Neural cell (in vitro differentiated cells): ENCODE data around the gene OSM. TPM values are rescaled to one million over a fixed set of nuclear protein-coding genes. Genes with fewer than 3 reads are reported as not detected.

Experiments used
- H2AFZ ChIP-seq: fragments of 200-600, 300-800 bp; sonication (generic), shearing (Covaris generic); 2 replicates; pipeline ENCODE4 v1.6.0; 2014; ENCODE audit warnings: low read depth, mild to moderate bottlenecking, antibody characterized with exemption, low read length, moderate library complexity
- H3F3A ChIP-seq: fragments of 200-600 bp; shearing (Covaris generic); 2 replicates; pipeline ENCODE4 v1.6.1; 2016; ENCODE audit warnings: mild to moderate bottlenecking, moderate library complexity, mixed read lengths, antibody characterized with exemption, low read length; ENCODE audit not compliant: insufficient read depth, poor library complexity, severe bottlenecking
- H3K27ac ChIP-seq: fragments of 200-600, 300-800 bp; sonication (generic), shearing (Covaris generic); 2 replicates; pipeline ENCODE4 v1.5.1; 2014; ENCODE audit warnings: mild to moderate bottlenecking, low read length, moderate library complexity
- H3K27me3 ChIP-seq: fragments of 300-800, 200-600 bp; sonication (generic), shearing (Covaris generic); 2 replicates; pipeline ENCODE4 v1.6.0; 2014; ENCODE audit warnings: mild to moderate bottlenecking, low read depth, low read length, moderate library complexity; ENCODE audit not compliant: insufficient read depth
- H3K36me3 ChIP-seq: fragments of 300-800, 200-600 bp; sonication (generic), shearing (Covaris generic); 2 replicates; pipeline ENCODE4 v1.5.1; 2014; ENCODE audit warnings: mild to moderate bottlenecking, antibody characterized with exemption, low read length, moderate library complexity; ENCODE audit not compliant: insufficient read depth
- H3K4me2 ChIP-seq: fragments of 300-800, 200-600 bp; sonication (generic), shearing (Covaris generic); 2 replicates; pipeline ENCODE4 v1.6.0; 2014; ENCODE audit warnings: mild to moderate bottlenecking, low read length
- H3K4me3 ChIP-seq: fragments of 300-800, 200-600 bp; sonication (generic), shearing (Covaris generic); 2 replicates; pipeline ENCODE4 v1.5.1; 2014; ENCODE audit warnings: mild to moderate bottlenecking, low read length, moderate library complexity
- H3K79me2 ChIP-seq: fragments of 200-600 bp; shearing (Covaris generic); replicated peaks from 2 replicates; pipeline ENCODE4 v1.6.0; 2014; ENCODE audit warnings: mild to moderate bottlenecking, low read length, moderate library complexity; ENCODE audit not compliant: insufficient read depth
- H3K9ac ChIP-seq: fragments of 300-800, 200-600 bp; sonication (generic), shearing (Covaris generic); 2 replicates; pipeline ENCODE4 v1.6.1; 2016; ENCODE audit warnings: mild to moderate bottlenecking, low read length, mixed read lengths
- H3K9me2 ChIP-seq: fragments of 200-600 bp; shearing (Covaris generic); 2 replicates; pipeline ENCODE4 v1.6.1; 2016; ENCODE audit warnings: mild to moderate bottlenecking, low read length, mixed read lengths; ENCODE audit not compliant: insufficient read depth
- H3K9me3 ChIP-seq: fragments of 200-600, 300-800 bp; sonication (generic), shearing (Covaris generic); 2 replicates; pipeline ENCODE4 v1.6.1; 2016; ENCODE audit warnings: mild to moderate bottlenecking, mixed run types, low read length, moderate library complexity, mixed read lengths
- H4K20me1 ChIP-seq: fragments of 200-600 bp; shearing (Covaris generic); 2 replicates; pipeline ENCODE4 v1.6.1; 2016; ENCODE audit warnings: mild to moderate bottlenecking, mixed run types; ENCODE audit not compliant: insufficient read depth
- CTCF ChIP-seq: fragments of 450-650 bp; IDR thresholded peaks from 2 replicates; pipeline ENCODE4 v1.5.1; 2014; ENCODE audit warnings: antibody characterized with exemption, mild to moderate bottlenecking, moderate library complexity; ENCODE audit not compliant: poor library complexity, severe bottlenecking
- EP300 ChIP-seq: fragments of 450-650 bp; conservative IDR thresholded peaks from 2 replicates; pipeline ENCODE4 v1.6.1; 2014; ENCODE audit warnings: antibody characterized with exemption, mild to moderate bottlenecking, moderate library complexity; ENCODE audit not compliant: poor library complexity, severe bottlenecking
- EZH2 ChIP-seq: fragments of 200-600, 300-800 bp; shearing (Covaris generic), sonication (generic); IDR thresholded peaks from 2 replicates; pipeline ENCODE4 v1.6.1; 2014; ENCODE audit warnings: antibody characterized with exemption, low read length, borderline replicate concordance, mild to moderate bottlenecking; ENCODE audit not compliant: insufficient read depth, poor library complexity, severe bottlenecking
- MXI1 ChIP-seq: fragments of 450-650 bp; conservative IDR thresholded peaks from 2 replicates; pipeline ENCODE4 v1.6.1; 2014; ENCODE audit warnings: antibody characterized with exemption, mild to moderate bottlenecking; ENCODE audit not compliant: poor library complexity, severe bottlenecking
- POLR2AphosphoS5 ChIP-seq: IDR thresholded peaks from 2 replicates; pipeline ENCODE4 v1.6.1; 2012
- RAD21 ChIP-seq: fragments of 450-650 bp; conservative IDR thresholded peaks from 2 replicates; pipeline ENCODE4 v1.6.1; 2014; ENCODE audit warnings: antibody characterized with exemption, mild to moderate bottlenecking, moderate library complexity
- REST ChIP-seq: IDR thresholded peaks from 2 replicates; pipeline ENCODE4 v1.6.1; 2012; ENCODE audit warnings: borderline replicate concordance
- SMC3 ChIP-seq: fragments of 450-650 bp; conservative IDR thresholded peaks from 2 replicates; pipeline ENCODE4 v1.6.1; 2014; ENCODE audit warnings: antibody characterized with exemption, mild to moderate bottlenecking, moderate library complexity; ENCODE audit not compliant: poor library complexity
- TAF1 ChIP-seq: IDR thresholded peaks from 2 replicates; pipeline ENCODE4 v1.6.1; 2012; ENCODE audit warnings: low read depth
- polyA plus RNA-seq: library from polyadenylated mRNA; depleted of rRNA; stranded (reverse); fragments of >200 nt; gene quantifications from 2 replicates; pipeline ENCODE4 v1.2.3, GENCODE V29; 2014

Gene OSM
- polyA plus RNA-seq, 1 donor from 2014 or later: not detected

- Histone ChIP-seq H2AFZ (no peak overlapping the region), H3K36me3 (no peaks in the 10 kb centered on the region), H3K9me3 (no peaks in the 10 kb centered on the region), H3K27me3 (no peaks in the 10 kb centered on the region), H3F3A (no peaks in the 10 kb centered on the region), H4K20me1 (no peaks in the 10 kb centered on the region), H3K9ac (no peak overlapping the region), H3K9me2 (no peaks in the 10 kb centered on the region), H3K27ac (no peak overlapping the region), H3K4me3 (no peak overlapping the region), H3K79me2 (no peaks in the 10 kb centered on the region), H3K4me2 (no peak overlapping the region)
- no peak for TF ChIP-seq MXI1
- no peak for TF ChIP-seq RAD21
- no peak for TF ChIP-seq CTCF
- no peak for TF ChIP-seq REST
- no peak for TF ChIP-seq SMC3
- TF ChIP-seq EZH2: no peak
- no peak for TF ChIP-seq EP300
Measured at GRCh38 chr22:30294830-30295229, 28.2 kb upstream of the OSM start.

- H3K36me3 ChIP-seq: no peaks in the 10 kb centered on the region
- H3K79me2 ChIP-seq: no peaks in the 10 kb centered on the region
- H2AFZ ChIP-seq: no peak overlapping the region
- H3K4me3 ChIP-seq: no peak overlapping the region
- no peaks in the 10 kb centered on the region for H3F3A ChIP-seq
- TF ChIP-seq EZH2 (no peak), EP300 (no peak), MXI1 (no peak), CTCF (no peak), POLR2AphosphoS5 (no peak), REST (no peak), SMC3 (no peak), RAD21 (no peak), TAF1 (no peak)
- H3K9me2 ChIP-seq: no peaks in the 10 kb centered on the region
- no peaks in the 10 kb centered on the region for H3K27me3 ChIP-seq
- no peaks in the 10 kb centered on the region for H3K9me3 ChIP-seq
- H3K9ac ChIP-seq: no peak overlapping the region
- H3K27ac ChIP-seq: no peak overlapping the region
- H3K4me2 ChIP-seq: no peak overlapping the region
- H4K20me1 ChIP-seq: no peaks in the 10 kb centered on the region
Measured at GRCh38 chr22:30294066-30294465, 27.4 kb upstream of the OSM start.
